Osteocyte (in vitro differentiated cells): Measurements from ENCODE around the gene ZNF783. TPM values are rescaled to one million over a fixed set of nuclear protein-coding genes. Genes with fewer than 3 reads are reported as not detected.
"Not testable (repeated sequence)": the region's sequence is repeated elsewhere in the genome, so short reads cannot be mapped to it uniquely, and the experiment has no call there.

Experiments used
- DNase-seq: peaks from one replicate; pipeline ENCODE4 v3.0.0; 2021; ENCODE audit warnings: mixed read lengths; ENCODE audit not compliant: unreplicated experiment; ENCODE audit errors: extremely low spot score
- H3K27ac Mint-ChIP-seq: one replicate; pipeline ENCODE4 v1.8.0; 2021; ENCODE audit warnings: mild to moderate bottlenecking, mixed read lengths; ENCODE audit not compliant: unreplicated experiment
- H3K27me3 Mint-ChIP-seq: one replicate; pipeline ENCODE4 v1.8.0; 2021; ENCODE audit warnings: mixed read lengths; ENCODE audit not compliant: unreplicated experiment
- H3K36me3 Mint-ChIP-seq: one replicate; pipeline ENCODE4 v1.8.0; 2021; ENCODE audit warnings: mixed read lengths; ENCODE audit not compliant: unreplicated experiment
- H3K4me1 Mint-ChIP-seq: one replicate; pipeline ENCODE4 v1.8.0; 2021; ENCODE audit warnings: mixed read lengths; ENCODE audit not compliant: unreplicated experiment
- H3K4me3 Mint-ChIP-seq: one replicate; pipeline ENCODE4 v1.8.0; 2021; ENCODE audit warnings: mild to moderate bottlenecking, moderate library complexity, mixed read lengths; ENCODE audit not compliant: unreplicated experiment
- H3K9me3 Mint-ChIP-seq: one replicate; pipeline ENCODE4 v1.8.0; 2021; ENCODE audit warnings: mixed read lengths; ENCODE audit not compliant: unreplicated experiment
- CTCF ChIP-seq: fragments of 200-600 bp; sonication (generic); IDR thresholded peaks from 2 replicates; pipeline ENCODE4 v1.5.0; 2021; ENCODE audit warnings: antibody characterized with exemption, mild to moderate bottlenecking, moderate library complexity
- total RNA-seq: library from RNA; stranded (reverse); gene quantifications from 2 replicates; pipeline ENCODE4 v1.2.1, GENCODE V29; 2021

The ZNF783 gene
- total RNA-seq, 1 donor from 2014 or later: 26.0 TPM

DNA sequence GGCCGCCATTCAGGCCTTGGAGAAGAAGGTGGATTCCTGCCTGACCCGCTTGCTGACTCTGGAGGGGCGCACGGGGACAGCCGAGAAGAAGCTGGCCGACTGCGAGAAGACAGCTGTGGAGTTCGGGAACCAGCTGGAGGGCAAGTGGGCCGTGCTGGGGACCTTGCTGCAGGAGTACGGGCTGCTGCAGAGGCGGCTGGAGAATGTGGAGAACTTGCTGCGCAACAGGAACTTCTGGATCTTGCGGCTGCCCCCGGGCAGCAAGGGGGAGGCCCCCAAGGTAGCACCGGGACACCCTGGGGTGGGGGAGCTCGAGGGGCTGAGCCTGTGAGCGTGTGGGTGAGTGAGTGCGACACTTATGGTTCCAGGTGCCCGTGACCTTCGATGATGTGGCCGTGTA, 4.5 kb downstream of the ZNF783 start:
- H3K27me3 Mint-ChIP-seq: no peaks in the 10 kb centered on the region
- H3K4me3 Mint-ChIP-seq: no peak overlapping the region
- no peaks in the 10 kb centered on the region for H3K9me3 Mint-ChIP-seq
- no peak overlapping the region for H3K27ac Mint-ChIP-seq
- peaks cover 45% of the 10 kb centered on the region for H3K36me3 Mint-ChIP-seq
- no peak for DNase-seq
- H3K4me1 Mint-ChIP-seq: peaks cover 19% of the 10 kb centered on the region
- no peak for TF ChIP-seq CTCF

GRCh38 chr7:149267733-149268132, 5.7 kb downstream of the ZNF783 start:
- Mint-ChIP-seq H3K4me1 (peaks cover 13% of the 10 kb centered on the region), H3K27me3 (no peaks in the 10 kb centered on the region), H3K4me3 (no peak overlapping the region), H3K9me3 (no peaks in the 10 kb centered on the region), H3K36me3 (peaks cover 51% of the 10 kb centered on the region), H3K27ac (no peak overlapping the region)
- no peak for TF ChIP-seq CTCF
- no peak for DNase-seq

- H3K27me3 Mint-ChIP-seq, H3K4me1 Mint-ChIP-seq, DNase-seq, H3K27ac Mint-ChIP-seq, H3K9me3 Mint-ChIP-seq, H3K4me3 Mint-ChIP-seq: not testable (repeated sequence)
- peaks cover 66% of the 10 kb centered on the region for H3K36me3 Mint-ChIP-seq
These were observed 12.4 kb downstream of the ZNF783 start for GRCh38 chr7:149274424-149274823.

DNA sequence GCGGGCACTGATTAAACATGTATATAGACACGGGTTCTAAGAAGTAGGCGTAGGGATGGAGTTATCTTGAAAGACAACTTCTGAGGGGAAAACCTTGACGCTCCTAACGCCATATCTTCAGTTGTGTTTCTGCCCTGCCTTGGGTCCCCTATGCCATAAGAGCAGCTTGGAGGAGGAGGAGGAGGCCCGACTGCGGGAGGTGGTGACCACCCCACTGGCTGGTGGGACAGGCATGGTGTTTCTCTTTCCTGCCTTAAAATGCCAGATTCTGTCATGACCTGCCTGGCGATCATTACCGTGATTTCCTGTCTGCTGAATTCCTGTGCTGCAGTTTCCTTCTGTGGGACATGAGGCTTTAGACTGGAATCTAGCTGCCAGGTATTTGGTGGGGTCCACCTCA, 15.9 kb downstream of the ZNF783 start:
- peaks cover 10% of the 10 kb centered on the region for H3K9me3 Mint-ChIP-seq
- no peaks in the 10 kb centered on the region for H3K4me1 Mint-ChIP-seq
- peaks cover 55% of the 10 kb centered on the region for H3K36me3 Mint-ChIP-seq
- H3K4me3 Mint-ChIP-seq: no peak overlapping the region
- no peak for TF ChIP-seq CTCF
- H3K27me3 Mint-ChIP-seq: no peaks in the 10 kb centered on the region
- DNase-seq: no peak
- H3K27ac Mint-ChIP-seq: no peak overlapping the region

DNA sequence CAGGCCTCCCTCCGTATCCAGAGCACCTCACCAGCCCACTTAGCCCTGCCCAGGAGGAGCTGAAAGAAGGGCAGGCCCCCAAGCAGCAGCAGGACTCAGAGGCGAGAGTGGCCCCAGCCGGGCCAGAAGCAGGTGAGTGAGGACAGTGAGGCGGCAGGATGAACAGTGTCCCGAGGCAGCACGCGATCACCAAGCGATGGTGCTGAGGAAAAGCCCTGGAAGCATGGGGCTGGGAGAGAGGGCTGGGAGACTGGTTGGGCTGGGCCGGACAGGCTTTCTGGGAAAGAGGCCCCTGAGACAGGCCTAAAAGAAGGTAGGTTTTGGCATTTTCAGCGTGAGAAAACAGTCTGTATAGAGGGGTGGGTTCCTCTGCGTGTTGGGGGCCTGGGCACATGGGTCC, 16.4 kb downstream of the ZNF783 start:
- Mint-ChIP-seq H3K27ac (no peak overlapping the region), H3K27me3 (no peaks in the 10 kb centered on the region), H3K9me3 (peaks cover 10% of the 10 kb centered on the region), H3K4me3 (no peak overlapping the region), H3K36me3 (peaks cover 51% of the 10 kb centered on the region), H3K4me1 (no peaks in the 10 kb centered on the region)
- no peak for DNase-seq
- no peak for TF ChIP-seq CTCF

- H3K4me1 Mint-ChIP-seq: peaks cover 2% of the 10 kb centered on the region
- peaks cover 43% of the 10 kb centered on the region for H3K36me3 Mint-ChIP-seq
- H3K27ac Mint-ChIP-seq: no peak overlapping the region
- TF ChIP-seq CTCF: no peak
- H3K9me3 Mint-ChIP-seq: peaks cover 5% of the 10 kb centered on the region
- H3K4me3 Mint-ChIP-seq: no peak overlapping the region
- no peak for DNase-seq
- no peaks in the 10 kb centered on the region for H3K27me3 Mint-ChIP-seq
These were observed 17.2 kb downstream of the ZNF783 start for GRCh38 chr7:149279111-149279743.
